Gastrocnemius medialis (tissue), 4 donors: ENCODE results near the gene ABHD17A.
"Not testable (repeated sequence)": the region's sequence is repeated elsewhere in the genome, so short reads cannot be mapped to it uniquely, and the experiment has no call there.

ENCODE experiments used
- POLR2A ChIP-seq, 2 donors: fragments of 450-650 bp; IDR thresholded peaks; one replicate each; pipeline ENCODE4 v1.6.1; 2017; ENCODE audit warnings: antibody characterized with exemption in 2 of 2, mild to moderate bottlenecking in 2 of 2, moderate library complexity in 2 of 2
- TF ChIP-seq, protein P1 (sequence below), 5 experiments: fragments of 450-650 bp in 3 of 5; fragments of 200-600 bp in 2 of 5; sonication (generic) in 2 of 5; IDR thresholded peaks in 4 of 5; conservative IDR thresholded peaks in 1 of 5; 1 replicate in 4 of 5; 2 replicates in 1 of 5; pipeline ENCODE4 v1.5.1; 2016 to 2019; ENCODE audit warnings: antibody characterized with exemption in 5 of 5, mild to moderate bottlenecking in 3 of 5, moderate library complexity in 3 of 5

DNA sequence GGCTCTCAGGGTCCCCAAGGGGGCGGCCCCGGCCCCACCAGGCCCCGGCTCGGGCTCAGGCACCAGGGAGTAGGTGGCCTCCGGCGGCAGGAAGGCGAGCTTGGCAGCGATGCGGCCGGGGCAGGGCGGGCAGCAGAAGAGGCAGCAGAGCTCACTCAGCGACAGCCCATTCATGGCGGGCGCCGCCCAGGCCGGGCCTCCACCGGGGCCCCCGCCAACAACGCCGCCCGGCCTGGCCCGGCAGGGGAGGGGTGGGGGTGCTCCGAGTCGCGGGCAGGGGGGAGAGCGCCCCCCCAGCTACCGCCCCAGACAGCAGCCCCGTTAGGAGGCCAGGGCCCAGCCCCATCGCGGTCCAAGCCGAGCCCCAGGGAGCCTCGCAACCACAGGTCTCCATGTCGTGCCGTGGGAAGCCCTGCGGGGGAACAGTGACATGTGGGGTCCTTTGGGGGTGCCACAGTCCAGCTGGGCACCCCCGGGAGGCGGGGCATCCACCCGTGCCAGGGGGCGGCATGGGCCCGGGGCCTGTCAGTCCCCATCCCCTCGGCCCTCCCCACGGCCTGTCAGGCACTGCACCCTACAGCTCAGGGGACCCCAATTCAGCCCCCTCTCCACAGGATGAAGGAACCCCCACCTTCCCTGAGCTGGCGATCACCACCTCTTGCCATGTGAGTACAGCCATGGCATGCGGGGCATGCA, 3.8 kb downstream of the ABHD17A start:
- TF ChIP-seq, protein P1, sequence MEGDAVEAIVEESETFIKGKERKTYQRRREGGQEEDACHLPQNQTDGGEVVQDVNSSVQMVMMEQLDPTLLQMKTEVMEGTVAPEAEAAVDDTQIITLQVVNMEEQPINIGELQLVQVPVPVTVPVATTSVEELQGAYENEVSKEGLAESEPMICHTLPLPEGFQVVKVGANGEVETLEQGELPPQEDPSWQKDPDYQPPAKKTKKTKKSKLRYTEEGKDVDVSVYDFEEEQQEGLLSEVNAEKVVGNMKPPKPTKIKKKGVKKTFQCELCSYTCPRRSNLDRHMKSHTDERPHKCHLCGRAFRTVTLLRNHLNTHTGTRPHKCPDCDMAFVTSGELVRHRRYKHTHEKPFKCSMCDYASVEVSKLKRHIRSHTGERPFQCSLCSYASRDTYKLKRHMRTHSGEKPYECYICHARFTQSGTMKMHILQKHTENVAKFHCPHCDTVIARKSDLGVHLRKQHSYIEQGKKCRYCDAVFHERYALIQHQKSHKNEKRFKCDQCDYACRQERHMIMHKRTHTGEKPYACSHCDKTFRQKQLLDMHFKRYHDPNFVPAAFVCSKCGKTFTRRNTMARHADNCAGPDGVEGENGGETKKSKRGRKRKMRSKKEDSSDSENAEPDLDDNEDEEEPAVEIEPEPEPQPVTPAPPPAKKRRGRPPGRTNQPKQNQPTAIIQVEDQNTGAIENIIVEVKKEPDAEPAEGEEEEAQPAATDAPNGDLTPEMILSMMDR (IDR thresholded peaks at IDR 0.05 in 4 of 5, conservative IDR thresholded peaks at IDR 0.05 in 1 of 5), result not testable (repeated sequence)
- not testable (repeated sequence) for TF ChIP-seq POLR2A (IDR thresholded peaks at IDR 0.05)
